Heart left ventricle (tissue), 13 donors: ENCODE data around the gene MRPS9.

ENCODE experiments used
- POLR2A ChIP-seq, 2 donors: fragments of 450-650 bp; IDR thresholded peaks; one replicate each; pipeline ENCODE4 v1.6.1; 2017; ENCODE audit warnings: antibody characterized with exemption in 2 of 2, mild to moderate bottlenecking in 2 of 2, moderate library complexity in 2 of 2
- TF ChIP-seq, protein P1 (sequence below), 12 donors: fragments of 200-600 bp; sonication (generic) in 4 of 12; IDR thresholded peaks; one replicate each; pipeline versions ENCODE4 v1.5.0 to v1.8.0; 2018 to 2022; ENCODE audit warnings: antibody characterized with exemption in 12 of 12, mild to moderate bottlenecking in 5 of 12
- donor health status: ischemic (EF 13 %, LVEDD 7.1; RV severe dilation, severe dysfunction).
- donor health status: DM: no; HTN: yes; CAD: no.
- donor health status: DM: no; HTN: no; CAD: no.
- donor health status: ischemic (EF 25% LVEDD 6.9; RV normal size, moderate dysfunction).
- donor health status: ischemic (EF 25% LVEDD 5.7; RV mildly dilated, moderate dysfunction).
- donor health status: ischemic (EF 35%, LVEDD 5.7; RV mildly dilated, moderate dysfunction).
- donor health status: nonischemic (EF 11% LVEDD 7.7; RV severe dilation, severe dysfunction).
- donor health status: DM: yes; HTN: yes; CAD: no.
- donor health status: PGD.
- donor health status: ischemic (EF 29% LVEDD 5.4; RV normal size, mild dysfunction).
- donor health status: nonischemic (EF 23%, LVEDD 6.1; RV moderate dilation, normal function).

DNA sequence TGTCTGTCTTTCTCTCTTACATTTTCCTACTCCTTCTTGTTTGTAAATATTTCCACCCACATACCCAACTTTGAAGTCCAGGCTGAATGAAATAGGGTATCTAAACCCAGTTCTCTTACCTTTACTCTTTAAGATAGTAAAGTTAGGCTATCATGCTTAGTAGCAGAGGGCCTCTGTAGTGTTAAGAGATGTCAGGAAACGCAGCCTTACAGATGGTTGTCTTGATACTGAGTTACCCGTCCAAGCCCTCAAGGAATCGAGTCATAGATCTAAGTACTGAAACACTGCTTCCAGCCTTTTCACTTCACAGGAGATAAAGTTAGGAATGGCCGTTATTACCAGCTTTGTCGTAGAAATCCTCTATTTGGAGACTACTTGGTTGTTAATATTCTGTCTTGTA is 24.3 kb downstream of the MRPS9 start:
- TF ChIP-seq, protein P1, sequence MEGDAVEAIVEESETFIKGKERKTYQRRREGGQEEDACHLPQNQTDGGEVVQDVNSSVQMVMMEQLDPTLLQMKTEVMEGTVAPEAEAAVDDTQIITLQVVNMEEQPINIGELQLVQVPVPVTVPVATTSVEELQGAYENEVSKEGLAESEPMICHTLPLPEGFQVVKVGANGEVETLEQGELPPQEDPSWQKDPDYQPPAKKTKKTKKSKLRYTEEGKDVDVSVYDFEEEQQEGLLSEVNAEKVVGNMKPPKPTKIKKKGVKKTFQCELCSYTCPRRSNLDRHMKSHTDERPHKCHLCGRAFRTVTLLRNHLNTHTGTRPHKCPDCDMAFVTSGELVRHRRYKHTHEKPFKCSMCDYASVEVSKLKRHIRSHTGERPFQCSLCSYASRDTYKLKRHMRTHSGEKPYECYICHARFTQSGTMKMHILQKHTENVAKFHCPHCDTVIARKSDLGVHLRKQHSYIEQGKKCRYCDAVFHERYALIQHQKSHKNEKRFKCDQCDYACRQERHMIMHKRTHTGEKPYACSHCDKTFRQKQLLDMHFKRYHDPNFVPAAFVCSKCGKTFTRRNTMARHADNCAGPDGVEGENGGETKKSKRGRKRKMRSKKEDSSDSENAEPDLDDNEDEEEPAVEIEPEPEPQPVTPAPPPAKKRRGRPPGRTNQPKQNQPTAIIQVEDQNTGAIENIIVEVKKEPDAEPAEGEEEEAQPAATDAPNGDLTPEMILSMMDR (IDR thresholded peaks at IDR 0.05) = no peak
- TF ChIP-seq POLR2A (IDR thresholded peaks at IDR 0.05) = no peak
